Gastrocnemius medialis (tissue), 4 donors: Measurements from ENCODE around the gene ZNF689.

Source experiments
- POLR2A ChIP-seq, 2 donors: fragments of 450-650 bp; IDR thresholded peaks; one replicate each; pipeline ENCODE4 v1.6.1; 2017; ENCODE audit warnings: antibody characterized with exemption in 2 of 2, mild to moderate bottlenecking in 2 of 2, moderate library complexity in 2 of 2
- TF ChIP-seq, protein P1 (sequence below), 5 experiments: fragments of 450-650 bp in 3 of 5; fragments of 200-600 bp in 2 of 5; sonication (generic) in 2 of 5; IDR thresholded peaks in 4 of 5; conservative IDR thresholded peaks in 1 of 5; 1 replicate in 4 of 5; 2 replicates in 1 of 5; pipeline ENCODE4 v1.5.1; 2016 to 2019; ENCODE audit warnings: antibody characterized with exemption in 5 of 5, mild to moderate bottlenecking in 3 of 5, moderate library complexity in 3 of 5

DNA sequence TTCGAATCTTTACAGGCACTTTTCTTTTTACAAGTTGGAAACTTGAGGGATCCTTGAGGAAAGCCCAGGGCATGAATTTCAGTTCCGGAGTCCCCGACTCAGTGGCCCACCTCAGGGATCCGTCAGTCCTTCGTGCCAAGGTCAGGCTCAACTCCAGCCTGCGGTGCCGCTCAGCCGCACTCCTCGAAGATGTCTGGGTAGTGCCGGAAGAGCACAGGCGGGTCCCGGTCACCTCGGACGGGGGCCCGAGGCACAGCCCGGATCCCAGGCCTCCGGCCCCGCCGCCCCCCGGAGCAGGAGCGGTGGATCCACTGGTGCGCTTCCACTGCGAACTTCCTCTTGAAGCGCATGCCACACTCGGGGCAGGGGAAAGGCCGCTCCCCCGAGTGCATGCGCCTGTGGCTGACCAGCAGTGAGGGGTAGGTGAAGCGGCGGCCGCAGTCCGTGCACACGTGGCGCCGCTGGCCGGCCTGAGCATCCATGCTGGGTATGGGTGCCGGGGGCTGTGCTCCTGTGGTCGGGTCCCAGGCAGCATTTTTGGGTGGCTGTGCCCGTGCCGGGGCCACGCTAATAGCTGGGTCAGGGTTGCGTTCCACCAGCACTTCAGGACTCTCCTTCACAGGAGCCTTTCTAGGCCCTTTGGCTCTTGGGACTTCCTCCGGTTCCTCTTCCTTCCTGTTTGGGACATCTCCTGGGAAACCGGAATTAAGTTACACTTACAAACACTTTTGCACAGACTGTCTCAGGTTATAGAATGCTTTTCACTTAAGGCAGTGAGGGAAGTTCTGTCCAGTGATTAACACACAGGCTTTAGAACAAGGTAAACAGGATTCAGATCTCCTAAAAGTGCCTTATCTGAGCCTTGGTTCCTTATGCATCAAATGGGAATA, 40.2 kb downstream of the ZNF689 start:
- TF ChIP-seq POLR2A (IDR thresholded peaks at IDR 0.05), result no peak
- TF ChIP-seq, protein P1, sequence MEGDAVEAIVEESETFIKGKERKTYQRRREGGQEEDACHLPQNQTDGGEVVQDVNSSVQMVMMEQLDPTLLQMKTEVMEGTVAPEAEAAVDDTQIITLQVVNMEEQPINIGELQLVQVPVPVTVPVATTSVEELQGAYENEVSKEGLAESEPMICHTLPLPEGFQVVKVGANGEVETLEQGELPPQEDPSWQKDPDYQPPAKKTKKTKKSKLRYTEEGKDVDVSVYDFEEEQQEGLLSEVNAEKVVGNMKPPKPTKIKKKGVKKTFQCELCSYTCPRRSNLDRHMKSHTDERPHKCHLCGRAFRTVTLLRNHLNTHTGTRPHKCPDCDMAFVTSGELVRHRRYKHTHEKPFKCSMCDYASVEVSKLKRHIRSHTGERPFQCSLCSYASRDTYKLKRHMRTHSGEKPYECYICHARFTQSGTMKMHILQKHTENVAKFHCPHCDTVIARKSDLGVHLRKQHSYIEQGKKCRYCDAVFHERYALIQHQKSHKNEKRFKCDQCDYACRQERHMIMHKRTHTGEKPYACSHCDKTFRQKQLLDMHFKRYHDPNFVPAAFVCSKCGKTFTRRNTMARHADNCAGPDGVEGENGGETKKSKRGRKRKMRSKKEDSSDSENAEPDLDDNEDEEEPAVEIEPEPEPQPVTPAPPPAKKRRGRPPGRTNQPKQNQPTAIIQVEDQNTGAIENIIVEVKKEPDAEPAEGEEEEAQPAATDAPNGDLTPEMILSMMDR (IDR thresholded peaks at IDR 0.05 in 4 of 5, conservative IDR thresholded peaks at IDR 0.05 in 1 of 5), result no peak
